ENCODE measurements around the gene CORO2B.

CORO2B gene

GRCh38 chr15:68774521-68775235, 195.9 kb downstream of the CORO2B start:
- DNase-seq (ENCODE audit: low read depth in 2 of 2) = no peak

GRCh38 chr15:68775236-68775577, 196.4 kb downstream of the CORO2B start:
- no peak for DNase-seq (ENCODE audit: low read depth in 2 of 2)

GRCh38 chr15:68775671-68776476, 197.1 kb downstream of the CORO2B start:
- DNase-seq (ENCODE audit: low read depth in 2 of 2) = no peak

- no peak for DNase-seq (ENCODE audit: low read depth in 2 of 2)
These were observed 197.9 kb downstream of the CORO2B start for GRCh38 chr15:68776477-68777270.

Measured in stimulated activated CD4-positive, alpha-beta T cell treated with anti-CD3 and anti-CD28 coated beads, Interleukin-4, amount 100 ng/mL, for 48 hours (primary cell).